Endometrial microvascular endothelial cells (primary cell): ENCODE data around the gene PHACTR3. TPM values are rescaled to one million over a fixed set of nuclear protein-coding genes. Genes with fewer than 3 reads are reported as not detected.

Source experiments
- in situ Hi-C: cut with HindIII; loops from 2 replicates; pipeline ENCODE4 v1.10.0; 2017; ENCODE audit warnings: low sequenced_read_pairs, low pct_unique_long_range_greater_than_20kb; ENCODE audit errors: inconsistent ontology term
- total RNA-seq: library from RNA; depleted of rRNA; stranded (reverse); fragments of >200 nt; gene quantifications from one replicate; pipeline ENCODE4 v1.2.3, GENCODE V29; 2015; ENCODE audit errors: inconsistent ontology term

PHACTR3 gene
- total RNA-seq, 1 donor from 2014 or later = not detected

GRCh38 chr20:59810449-59811187, 206.3 kb downstream of the PHACTR3 start:
- in situ Hi-C loops = no loop called here

DNA sequence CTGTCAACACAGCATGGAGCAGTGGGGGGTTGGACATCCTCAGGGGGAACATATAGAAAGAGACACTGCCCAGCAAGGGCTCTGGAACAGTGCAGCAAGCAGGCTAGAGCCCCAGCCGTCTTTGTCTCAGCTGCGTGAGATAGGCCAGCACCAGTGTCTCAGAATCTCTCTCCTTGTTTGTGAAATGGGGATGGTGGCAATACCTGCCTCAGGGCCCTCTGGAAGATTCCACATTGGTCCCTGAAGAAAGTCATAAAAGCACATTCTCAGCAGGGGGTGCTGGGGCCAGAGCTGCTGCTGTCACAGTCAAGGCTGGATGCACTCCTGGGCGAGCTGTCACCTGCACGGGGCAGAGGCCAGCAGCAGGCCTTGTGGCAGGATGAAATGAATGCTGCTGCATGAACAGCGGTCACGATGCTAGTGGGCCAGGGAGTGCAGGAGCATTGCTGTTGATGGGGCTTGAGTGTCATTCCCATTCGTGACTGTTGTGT, 207.4 kb downstream of the PHACTR3 start:
- in situ Hi-C loops = no loop called here

DNA sequence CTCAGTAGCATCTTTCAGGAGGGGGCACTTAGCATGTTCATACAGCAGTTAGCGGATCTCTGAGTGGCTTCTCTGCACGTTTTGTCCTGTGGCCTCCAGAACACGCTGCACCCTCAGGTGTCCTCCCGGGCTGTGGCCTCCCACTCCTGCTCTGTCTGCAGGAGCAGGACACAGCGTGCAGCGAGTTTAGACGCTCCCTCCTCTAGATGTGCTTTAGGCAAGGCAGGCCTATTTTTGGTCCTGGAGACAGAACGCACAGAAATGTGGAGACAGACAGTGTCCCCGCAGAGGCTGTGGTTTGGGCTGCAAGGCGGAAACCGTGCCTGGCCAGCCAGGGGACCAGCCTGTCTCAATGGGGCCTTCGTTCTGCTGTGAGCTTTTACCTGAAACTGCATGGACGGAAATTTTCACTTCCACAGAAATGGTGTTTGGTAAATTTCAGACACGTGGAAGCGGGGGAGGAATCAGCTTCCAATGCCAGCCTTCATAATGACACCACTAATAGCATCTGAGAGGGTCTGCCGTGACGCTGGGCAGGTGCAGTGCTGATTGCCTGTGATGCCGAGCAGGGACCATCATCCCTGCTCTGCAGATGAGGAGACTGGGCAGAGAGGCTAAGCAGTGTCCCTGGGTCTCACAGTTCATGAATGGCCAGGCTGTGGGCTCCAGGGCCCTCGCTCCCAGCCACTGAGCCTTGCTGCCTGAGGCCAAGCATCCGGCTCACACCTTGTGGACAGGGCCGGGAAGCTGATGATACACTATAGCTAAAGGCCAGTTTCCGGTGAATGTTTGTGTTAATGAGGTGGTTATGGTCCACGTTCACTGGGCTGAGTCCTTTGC, 208.2 kb downstream of the PHACTR3 start:
- in situ Hi-C loops = no loop called here

- in situ Hi-C loops = no loop called here
Observed at GRCh38 chr20:59813126-59813947, 209.0 kb downstream of the PHACTR3 start.

- in situ Hi-C loops = no loop called here
Observed at GRCh38 chr20:59813948-59814839, 209.9 kb downstream of the PHACTR3 start.

GRCh38 chr20:59814840-59815340, 210.6 kb downstream of the PHACTR3 start:
- in situ Hi-C loops = no loop called here

DNA sequence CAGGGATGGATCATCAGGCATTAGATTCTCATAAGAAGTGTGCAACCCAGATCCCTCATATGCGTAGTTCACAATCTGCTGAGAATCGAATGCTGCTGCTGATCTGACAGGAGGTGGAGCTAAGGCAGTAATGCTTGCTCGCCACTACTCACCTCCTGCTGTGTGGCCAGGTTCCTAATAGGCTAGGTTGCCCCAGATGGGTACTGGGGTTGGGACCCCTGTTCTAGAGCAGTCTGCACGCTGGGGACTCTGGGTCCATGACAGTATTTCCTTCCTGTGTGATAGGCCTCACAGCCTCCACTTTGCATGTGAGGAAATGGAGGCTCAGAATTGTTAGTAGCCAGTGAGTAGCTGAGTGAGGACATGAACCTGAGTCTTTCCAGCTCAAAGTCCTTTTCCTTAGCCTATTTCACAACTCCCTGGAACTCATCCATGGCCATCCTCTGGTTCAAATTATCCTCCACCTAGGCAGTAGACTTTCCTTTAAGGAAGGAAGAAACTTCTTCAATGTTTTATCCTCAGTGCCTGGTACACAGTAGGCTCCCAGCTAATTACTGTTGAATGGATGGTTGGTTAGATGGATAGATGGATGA, 211.9 kb downstream of the PHACTR3 start:
- in situ Hi-C loops = no loop called here

DNA sequence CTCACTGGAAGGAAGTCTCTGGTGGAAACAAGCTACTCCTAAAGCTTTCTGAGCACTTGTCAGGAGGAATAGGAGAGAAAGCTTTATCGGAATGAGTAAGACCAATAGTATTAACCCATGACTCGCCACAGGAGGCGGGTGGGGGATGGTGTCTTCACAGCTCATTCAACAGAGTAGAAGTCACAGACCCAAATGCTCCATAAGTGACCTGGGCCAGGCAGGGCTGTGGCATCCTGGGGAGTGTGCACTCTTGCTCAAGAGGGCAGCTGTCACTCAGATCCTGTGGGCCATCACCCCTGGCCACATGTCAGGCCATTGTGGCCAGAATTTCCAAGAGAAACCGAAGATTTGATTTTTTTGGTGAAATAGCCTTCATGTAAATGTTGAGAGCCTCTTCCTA, 213.1 kb downstream of the PHACTR3 start:
- in situ Hi-C loops = no loop called here

DNA sequence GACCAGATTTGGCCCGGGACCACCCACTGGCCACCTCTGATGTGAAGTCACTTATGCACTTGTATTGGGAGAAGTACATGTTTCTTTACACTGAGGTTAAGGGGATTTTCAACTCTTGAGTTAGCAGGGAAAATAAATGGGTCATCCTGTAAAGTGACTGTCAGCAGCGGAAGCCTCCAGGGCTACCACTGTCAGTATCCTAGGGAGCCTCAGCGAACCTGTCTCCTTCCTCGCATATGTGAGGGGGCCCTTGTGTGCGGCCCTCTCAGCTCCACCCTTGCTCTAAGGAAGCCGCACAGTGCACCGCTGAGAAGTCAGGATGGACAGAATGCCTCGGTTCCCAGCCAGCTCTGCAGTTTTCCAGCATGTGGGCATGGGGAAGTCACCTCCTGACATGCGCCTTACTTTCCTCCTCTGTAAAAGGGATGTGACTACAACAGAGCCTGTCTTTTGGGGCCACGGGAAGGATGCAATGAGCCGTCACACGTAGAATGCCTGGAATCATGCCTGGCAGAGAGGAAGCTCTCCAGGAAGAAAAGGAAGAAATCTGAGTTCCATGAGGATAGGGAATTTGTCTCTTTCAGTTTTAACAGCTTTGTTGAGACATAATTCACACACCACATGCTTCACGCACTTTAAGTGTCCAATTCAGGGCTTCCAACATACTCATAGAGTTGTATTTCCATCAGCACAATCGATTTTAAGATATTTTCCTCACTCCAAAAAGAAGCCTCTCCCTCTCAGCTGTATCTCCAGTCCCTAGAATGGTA, 213.7 kb downstream of the PHACTR3 start:
- in situ Hi-C loops = no loop called here

- in situ Hi-C loops = no loop called here
Observed at GRCh38 chr20:59818911-59819310, 214.6 kb downstream of the PHACTR3 start.

DNA sequence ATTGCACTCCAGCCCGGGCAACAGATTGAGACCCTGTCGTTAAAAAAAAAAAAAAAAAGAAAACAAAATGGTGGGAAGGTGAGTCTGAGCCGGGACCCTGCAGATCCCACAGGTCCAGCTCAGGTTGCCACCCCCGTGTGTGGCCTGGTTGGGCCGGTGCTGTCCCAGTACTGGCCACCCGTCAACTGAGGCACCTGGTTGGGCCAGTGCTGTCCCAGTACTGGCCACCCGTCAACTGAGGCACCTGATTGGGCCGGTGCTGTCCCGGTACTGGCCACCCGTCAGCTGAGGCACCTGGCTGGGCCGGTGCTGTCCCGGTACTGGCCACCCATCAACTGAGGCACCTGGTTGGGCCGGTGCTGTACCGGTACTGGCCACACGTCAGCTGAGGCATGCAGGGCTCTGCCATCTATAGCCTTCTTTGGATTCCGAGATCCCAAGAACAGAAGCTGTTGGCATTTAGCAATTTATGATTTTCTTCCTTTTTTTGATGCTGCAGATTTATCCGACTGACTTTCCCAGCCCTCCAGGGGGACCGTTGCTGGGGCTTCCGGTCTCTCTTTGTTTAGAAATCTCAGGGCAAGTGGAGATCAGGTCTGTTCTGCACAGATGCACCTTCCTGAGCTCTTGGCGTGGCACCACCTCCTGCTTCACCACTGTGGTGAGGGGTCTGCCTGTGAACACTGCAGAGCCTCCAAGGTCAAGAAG, 215.3 kb downstream of the PHACTR3 start:
- in situ Hi-C loops = no loop called here

DNA sequence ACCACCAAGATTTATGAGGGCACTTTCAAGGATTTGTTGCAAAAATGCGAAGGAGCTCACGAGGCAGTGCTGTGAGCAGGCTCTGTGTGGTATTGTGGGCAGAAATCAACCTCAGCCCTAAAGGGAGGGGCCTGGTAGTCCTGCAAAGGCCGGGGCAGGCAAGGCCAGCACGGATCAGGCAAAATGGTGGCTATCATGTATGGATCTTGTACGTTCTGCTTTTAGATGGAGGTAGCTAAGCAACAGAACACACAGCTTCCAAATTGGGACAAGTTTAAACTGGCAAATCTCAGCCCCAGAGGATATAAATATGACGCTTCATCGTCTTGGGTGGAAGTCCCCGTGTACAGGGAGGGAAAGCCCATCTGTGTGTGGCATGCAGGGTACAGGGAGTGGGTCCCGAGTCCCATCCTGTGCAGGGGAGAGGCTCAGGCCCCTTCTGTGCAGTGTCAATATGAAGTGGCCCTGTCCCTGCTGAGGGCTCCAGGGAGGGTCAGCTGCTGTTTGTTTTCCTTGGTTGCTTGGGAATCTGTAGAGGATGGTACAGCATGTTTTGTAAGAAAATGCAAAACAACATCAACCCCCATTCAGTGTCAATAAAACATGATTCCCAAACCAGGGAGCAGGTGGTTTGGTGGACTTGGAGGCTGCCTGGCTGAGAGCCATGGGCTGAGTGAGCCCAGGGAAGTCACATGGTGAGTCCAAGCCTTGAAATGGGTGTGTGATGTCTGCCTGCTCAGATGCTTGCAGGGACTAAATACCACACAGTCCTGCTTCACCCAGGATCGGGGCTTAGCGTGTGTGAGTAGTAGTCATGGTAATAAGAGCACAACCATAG, 216.1 kb downstream of the PHACTR3 start:
- in situ Hi-C loops = no loop called here

GRCh38 chr20:59821201-59821600, 216.9 kb downstream of the PHACTR3 start:
- in situ Hi-C loops = no loop called here

- in situ Hi-C loops = no loop called here
Observed at GRCh38 chr20:59821788-59822187, 217.4 kb downstream of the PHACTR3 start.

DNA sequence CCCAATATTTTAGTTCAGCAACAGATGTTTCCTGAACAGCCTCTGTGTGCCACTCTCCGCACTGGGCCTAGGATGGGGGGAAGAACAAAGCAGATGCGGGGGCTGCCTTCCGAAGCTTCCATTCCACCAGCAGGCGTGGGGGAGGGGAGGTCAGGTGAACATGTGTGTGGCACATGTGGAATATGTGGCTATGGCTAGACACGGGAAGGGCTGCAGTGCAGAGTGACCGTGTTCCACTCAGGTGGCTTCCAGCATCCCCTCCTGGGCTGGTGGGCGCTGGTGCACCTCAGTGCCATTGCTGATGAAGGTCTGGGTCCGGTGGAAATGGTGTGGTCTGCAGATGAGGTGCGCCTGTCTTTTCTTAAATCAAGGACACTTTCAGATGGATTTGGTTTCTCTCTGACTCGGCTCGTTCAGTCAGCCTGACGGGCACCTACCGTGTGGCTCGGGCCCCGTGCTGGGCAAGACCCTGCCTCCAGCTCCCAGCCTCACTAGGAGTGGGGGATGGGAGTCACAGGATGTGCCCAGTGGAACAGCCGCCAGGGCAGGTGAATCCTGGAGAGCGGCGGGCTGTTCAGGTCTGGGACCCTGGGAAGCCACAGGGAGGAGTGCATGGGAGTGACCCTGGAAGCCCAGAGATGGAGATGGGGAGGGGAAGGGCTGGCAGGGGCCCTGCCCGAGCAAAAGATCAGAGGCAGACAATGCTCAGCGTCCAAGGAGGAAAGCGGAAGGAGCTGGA, 218.1 kb downstream of the PHACTR3 start:
- in situ Hi-C loops = no loop called here
